Measurements from ENCODE around the gene RREB1. TPM values are rescaled to one million over a fixed set of nuclear protein-coding genes. Genes with fewer than 3 reads are reported as not detected.

RREB1 gene
- total RNA-seq, 6 experiments from 2014 or later: 17.5 to 23.5 (median 20.1) TPM

DNA sequence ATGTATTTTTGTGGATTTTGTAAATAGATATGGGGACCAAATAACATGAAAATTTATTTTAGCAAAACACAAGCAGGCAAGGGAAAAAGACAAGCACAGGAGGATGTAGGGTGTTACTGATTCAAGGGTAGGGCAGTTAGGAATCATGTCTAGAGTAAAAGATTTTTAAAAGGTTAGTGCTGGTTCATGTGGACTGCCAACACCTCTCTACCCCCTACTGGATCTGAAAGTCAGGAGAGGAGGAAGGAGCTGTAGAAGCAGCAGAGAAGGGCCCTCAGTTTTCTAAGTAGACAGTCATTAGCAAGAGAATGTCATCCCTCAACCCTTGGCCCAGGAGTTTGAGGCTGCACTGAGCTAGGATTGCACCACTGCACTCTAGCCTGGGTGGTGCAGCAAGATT lies 95.2 kb downstream of the RREB1 start:
- TF ChIP-seq, protein P1, sequence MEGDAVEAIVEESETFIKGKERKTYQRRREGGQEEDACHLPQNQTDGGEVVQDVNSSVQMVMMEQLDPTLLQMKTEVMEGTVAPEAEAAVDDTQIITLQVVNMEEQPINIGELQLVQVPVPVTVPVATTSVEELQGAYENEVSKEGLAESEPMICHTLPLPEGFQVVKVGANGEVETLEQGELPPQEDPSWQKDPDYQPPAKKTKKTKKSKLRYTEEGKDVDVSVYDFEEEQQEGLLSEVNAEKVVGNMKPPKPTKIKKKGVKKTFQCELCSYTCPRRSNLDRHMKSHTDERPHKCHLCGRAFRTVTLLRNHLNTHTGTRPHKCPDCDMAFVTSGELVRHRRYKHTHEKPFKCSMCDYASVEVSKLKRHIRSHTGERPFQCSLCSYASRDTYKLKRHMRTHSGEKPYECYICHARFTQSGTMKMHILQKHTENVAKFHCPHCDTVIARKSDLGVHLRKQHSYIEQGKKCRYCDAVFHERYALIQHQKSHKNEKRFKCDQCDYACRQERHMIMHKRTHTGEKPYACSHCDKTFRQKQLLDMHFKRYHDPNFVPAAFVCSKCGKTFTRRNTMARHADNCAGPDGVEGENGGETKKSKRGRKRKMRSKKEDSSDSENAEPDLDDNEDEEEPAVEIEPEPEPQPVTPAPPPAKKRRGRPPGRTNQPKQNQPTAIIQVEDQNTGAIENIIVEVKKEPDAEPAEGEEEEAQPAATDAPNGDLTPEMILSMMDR (IDR thresholded peaks at IDR 0.05): no peak
- Mint-ChIP-seq H3K4me3 (no peak overlapping the region), H3K27me3 (ENCODE audit: insufficient read depth) (no peaks in the 10 kb centered on the region; the same call in 1 of the 2 replicates), H3K27ac (no peak overlapping the region), H3K9me3 (no peaks in the 10 kb centered on the region), H3K36me3 (ENCODE audit: low read depth) (peaks cover 17% of the 10 kb centered on the region), H3K4me1 (ENCODE audit: low read depth) (peaks cover 10% of the 10 kb centered on the region)
- DNase-seq: no peak

DNA sequence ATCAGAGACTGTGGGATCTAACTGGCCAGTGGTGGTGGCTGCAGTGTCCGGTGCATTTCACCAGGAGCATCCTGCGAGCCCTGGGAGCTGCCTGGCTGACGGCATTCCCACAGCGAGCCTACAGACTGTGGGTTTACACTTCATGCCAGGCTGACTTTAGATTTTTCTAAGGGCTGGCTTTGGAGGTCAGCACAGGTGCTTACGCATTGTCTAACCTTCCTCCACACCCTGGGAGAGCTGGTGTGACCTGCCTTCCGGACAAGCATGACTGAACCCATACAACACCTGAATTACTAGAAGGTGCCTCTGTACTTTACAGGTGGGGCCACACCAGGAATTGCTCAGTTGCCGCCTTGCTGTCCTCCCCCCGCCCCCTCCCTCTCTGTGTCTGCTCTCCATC lies 96.2 kb downstream of the RREB1 start:
- H3K4me1 Mint-ChIP-seq (ENCODE audit: low read depth): peaks cover 10% of the 10 kb centered on the region
- no peaks in the 10 kb centered on the region for H3K9me3 Mint-ChIP-seq
- no peaks in the 10 kb centered on the region; the same call in 1 of the 2 replicates for H3K27me3 Mint-ChIP-seq (ENCODE audit: insufficient read depth)
- TF ChIP-seq, protein P1 (IDR thresholded peaks at IDR 0.05): no peak
- no peak overlapping the region for H3K27ac Mint-ChIP-seq
- no peak overlapping the region for H3K4me3 Mint-ChIP-seq
- peaks cover 17% of the 10 kb centered on the region for H3K36me3 Mint-ChIP-seq (ENCODE audit: low read depth)
- DNase-seq: no peak

DNA sequence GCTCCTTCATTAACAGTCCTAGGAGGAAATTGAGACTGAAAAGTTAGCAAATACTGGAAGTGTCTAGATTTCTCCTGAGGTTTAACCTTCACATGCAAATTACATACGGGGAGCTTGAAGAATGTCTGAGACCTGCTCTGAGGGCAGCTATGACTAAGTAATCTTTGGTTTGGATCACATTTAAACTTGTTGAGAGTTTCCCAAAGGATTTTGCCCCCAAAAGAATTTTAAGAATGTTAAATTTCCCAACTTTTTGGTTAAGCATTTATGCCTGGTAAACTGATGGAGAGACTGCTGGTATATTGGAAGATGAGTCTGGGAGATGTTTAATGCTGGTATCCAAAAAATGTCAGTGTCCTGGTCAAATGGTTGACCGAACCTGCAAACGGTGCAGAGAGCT lies 97.0 kb downstream of the RREB1 start:
- TF ChIP-seq, protein P1 (IDR thresholded peaks at IDR 0.05): no peak
- Mint-ChIP-seq H3K4me1 (ENCODE audit: low read depth) (peaks cover 10% of the 10 kb centered on the region), H3K36me3 (ENCODE audit: low read depth) (peaks cover 17% of the 10 kb centered on the region), H3K9me3 (no peaks in the 10 kb centered on the region), H3K27me3 (ENCODE audit: insufficient read depth) (no peaks in the 10 kb centered on the region; the same call in 1 of the 2 replicates), H3K4me3 (no peak overlapping the region), H3K27ac (no peak overlapping the region; the same call in 1 of the 2 replicates)
- no peak for DNase-seq

DNA sequence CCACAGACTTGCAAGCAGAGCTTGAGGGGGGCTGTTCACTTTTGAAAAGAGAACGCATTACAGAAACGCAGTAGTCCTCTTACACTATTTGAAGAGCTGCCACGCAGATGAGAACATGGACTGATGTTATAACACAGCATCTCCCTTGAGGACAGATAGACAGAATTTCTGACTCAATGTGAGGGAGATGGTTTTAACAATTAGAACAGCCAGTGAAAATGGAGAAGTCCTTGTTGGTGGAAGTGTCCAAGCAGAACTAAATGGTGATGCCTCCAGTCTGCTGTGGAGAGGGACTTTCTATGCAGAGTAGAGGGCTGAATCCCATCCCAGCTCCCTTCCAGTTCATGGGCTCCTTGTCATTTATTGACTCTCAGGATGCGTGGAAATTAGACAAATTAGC lies 100.0 kb downstream of the RREB1 start:
- DNase-seq: no peak
- H3K4me3 Mint-ChIP-seq: no peak overlapping the region
- TF ChIP-seq, protein P1 (IDR thresholded peaks at IDR 0.05): no peak
- H3K36me3 Mint-ChIP-seq (ENCODE audit: low read depth): peaks cover 24% of the 10 kb centered on the region
- no peaks in the 10 kb centered on the region for H3K9me3 Mint-ChIP-seq
- no peak overlapping the region for H3K27ac Mint-ChIP-seq
- H3K27me3 Mint-ChIP-seq (ENCODE audit: insufficient read depth): no peaks in the 10 kb centered on the region; the same call in 1 of the 2 replicates
- H3K4me1 Mint-ChIP-seq (ENCODE audit: low read depth): peaks cover 10% of the 10 kb centered on the region

DNA sequence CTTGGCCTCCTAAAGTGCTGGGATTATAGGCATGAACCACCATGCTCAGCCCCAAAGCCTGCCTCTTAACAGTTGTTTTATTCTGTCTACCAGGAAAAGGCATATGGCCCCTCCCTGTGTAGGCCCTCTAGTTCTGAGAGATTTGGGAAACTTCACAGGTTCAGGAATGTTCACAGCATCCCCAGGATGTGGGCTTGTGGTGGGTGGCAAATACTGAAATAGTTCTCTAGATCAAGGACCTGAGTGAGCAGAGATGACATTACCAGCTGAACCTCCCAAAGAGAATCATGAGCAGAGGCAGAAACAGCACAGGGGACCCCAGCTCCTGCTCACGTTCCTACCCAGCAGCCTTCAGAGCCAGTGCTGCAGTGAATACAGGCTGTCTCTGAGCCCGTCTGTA lies 105.7 kb downstream of the RREB1 start:
- TF ChIP-seq, protein P1 (IDR thresholded peaks at IDR 0.05): no peak
- Mint-ChIP-seq H3K36me3 (ENCODE audit: low read depth) (peaks cover 43% of the 10 kb centered on the region), H3K27me3 (ENCODE audit: insufficient read depth) (no peaks in the 10 kb centered on the region), H3K4me3 (no peak overlapping the region), H3K9me3 (no peaks in the 10 kb centered on the region), H3K4me1 (ENCODE audit: low read depth) (peaks cover 38% of the 10 kb centered on the region), H3K27ac (no peak overlapping the region)
- DNase-seq: no peak

DNA sequence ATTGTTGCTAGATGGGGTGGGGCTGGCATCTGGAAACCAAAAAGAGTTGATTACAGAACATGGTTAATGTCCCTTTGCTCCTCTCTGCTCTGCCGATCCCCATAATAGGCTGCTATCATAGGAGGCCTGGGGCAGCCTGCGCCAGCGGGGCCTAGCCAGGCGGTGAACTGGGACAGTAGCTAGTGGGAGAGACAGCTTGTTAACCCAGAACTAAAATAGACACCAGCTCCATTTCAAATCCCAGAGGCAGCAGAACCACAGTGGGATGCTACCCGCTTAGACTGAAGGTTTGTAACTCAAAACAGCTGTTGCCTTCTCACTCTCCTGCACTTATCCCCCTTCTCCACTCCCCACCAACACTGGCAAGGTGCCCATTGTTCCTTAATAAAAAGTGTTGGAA lies 106.7 kb downstream of the RREB1 start:
- no peaks in the 10 kb centered on the region for H3K9me3 Mint-ChIP-seq
- peaks cover 45% of the 10 kb centered on the region for H3K4me1 Mint-ChIP-seq (ENCODE audit: low read depth)
- no peaks in the 10 kb centered on the region for H3K27me3 Mint-ChIP-seq (ENCODE audit: insufficient read depth)
- peaks cover 45% of the 10 kb centered on the region for H3K36me3 Mint-ChIP-seq (ENCODE audit: low read depth)
- H3K4me3 Mint-ChIP-seq: no peak overlapping the region
- H3K27ac Mint-ChIP-seq: peak overlapping the region; percentile 88
- no peak for DNase-seq
- TF ChIP-seq, protein P1 (IDR thresholded peaks at IDR 0.05): no peak
